Suprapubic skin (tissue), 4 donors: ENCODE measurements around the gene RYR1. TPM values are rescaled to one million over a fixed set of nuclear protein-coding genes. Genes with fewer than 3 reads are reported as not detected.

Experiments used
- DNase-seq, 2 donors: peaks; one replicate each; pipeline ENCODE4 v3.0.0-alpha.2; 2019; ENCODE audit warnings: low spot score in 2 of 2
- H3K27ac ChIP-seq: fragments of 200-600 bp; sonication (generic); one replicate; pipeline ENCODE4 v1.5.1; 2019
- H3K27me3 ChIP-seq: fragments of 200-600 bp; sonication (generic); one replicate; pipeline ENCODE4 v1.5.1; 2019
- H3K36me3 ChIP-seq: fragments of 200-600 bp; sonication (generic); one replicate; pipeline ENCODE4 v1.5.1; 2019
- H3K4me1 ChIP-seq: fragments of 200-600 bp; sonication (generic); one replicate; pipeline ENCODE4 v1.5.1; 2019
- H3K4me3 ChIP-seq: fragments of 200-600 bp; sonication (generic); one replicate; pipeline ENCODE4 v1.5.1; 2019; ENCODE audit warnings: mild to moderate bottlenecking
- H3K9me3 ChIP-seq: fragments of 200-600 bp; sonication (generic); one replicate; pipeline ENCODE4 v1.5.1; 2019
- EP300 ChIP-seq: sonication (generic); formaldehyde crosslinking; IDR thresholded peaks from one replicate; pipeline ENCODE4 v1.6.1; 2017; ENCODE audit warnings: antibody characterized with exemption
- POLR2A ChIP-seq, 2 donors: fragments of 450-650 bp; IDR thresholded peaks; one replicate each; pipeline ENCODE4 v1.6.1; 2017; ENCODE audit warnings: antibody characterized with exemption in 2 of 2, mild to moderate bottlenecking in 2 of 2, moderate library complexity in 2 of 2
- POLR2AphosphoS5 ChIP-seq, 3 donors: sonication (generic); formaldehyde crosslinking; IDR thresholded peaks; one replicate each; pipeline ENCODE4 v1.6.1; 2017; ENCODE audit warnings: antibody characterized with exemption in 3 of 3
- WGBS: methylation state at CpG from one replicate; pipeline ENCODE4 v1.1.5; 2018; 5-methylcytosine and 5-hydroxymethylcytosine counted together
- total RNA-seq, 4 donors: library from RNA; depleted of rRNA; stranded (reverse); fragments of >200 nt; gene quantifications; one replicate each; pipeline ENCODE4 v1.1.0, GENCODE V29; 2016
- TF ChIP-seq, protein P1 (sequence below), 2 donors: fragments of 200-600 bp in 1 of 2; fragments of 450-650 bp in 1 of 2; sonication (generic) in 1 of 2; IDR thresholded peaks; one replicate each; pipeline ENCODE4 v1.5.1; 2016 to 2019; ENCODE audit warnings: antibody characterized with exemption in 2 of 2, mild to moderate bottlenecking in 1 of 2, moderate library complexity in 1 of 2

The RYR1 gene
- total RNA-seq, 4 donors from 2014 or later = 8.4 to 26.1 (median 13.1) TPM

DNA sequence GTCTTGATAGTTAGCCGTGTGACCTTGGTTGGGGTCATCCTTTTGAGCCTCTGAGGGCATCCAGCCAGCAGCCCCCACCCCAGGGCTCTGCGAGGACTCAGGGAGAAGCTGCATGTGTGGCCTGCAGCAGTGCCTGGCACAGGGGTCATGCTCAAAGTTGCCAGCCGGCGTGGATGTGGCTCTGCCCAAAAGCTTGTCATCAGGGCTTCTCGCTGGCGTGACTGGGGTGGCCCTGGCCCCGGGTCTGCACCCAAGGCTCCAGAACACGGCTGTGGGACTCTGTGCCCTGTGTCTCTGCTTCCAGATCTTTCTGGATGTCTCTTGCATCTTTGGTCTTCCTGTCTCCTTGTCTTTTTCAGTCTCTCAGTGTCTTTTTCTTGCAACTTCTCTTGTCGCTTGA is 90.9 kb downstream of the RYR1 start:
- TF ChIP-seq EP300 = no peak
- TF ChIP-seq, protein P1, sequence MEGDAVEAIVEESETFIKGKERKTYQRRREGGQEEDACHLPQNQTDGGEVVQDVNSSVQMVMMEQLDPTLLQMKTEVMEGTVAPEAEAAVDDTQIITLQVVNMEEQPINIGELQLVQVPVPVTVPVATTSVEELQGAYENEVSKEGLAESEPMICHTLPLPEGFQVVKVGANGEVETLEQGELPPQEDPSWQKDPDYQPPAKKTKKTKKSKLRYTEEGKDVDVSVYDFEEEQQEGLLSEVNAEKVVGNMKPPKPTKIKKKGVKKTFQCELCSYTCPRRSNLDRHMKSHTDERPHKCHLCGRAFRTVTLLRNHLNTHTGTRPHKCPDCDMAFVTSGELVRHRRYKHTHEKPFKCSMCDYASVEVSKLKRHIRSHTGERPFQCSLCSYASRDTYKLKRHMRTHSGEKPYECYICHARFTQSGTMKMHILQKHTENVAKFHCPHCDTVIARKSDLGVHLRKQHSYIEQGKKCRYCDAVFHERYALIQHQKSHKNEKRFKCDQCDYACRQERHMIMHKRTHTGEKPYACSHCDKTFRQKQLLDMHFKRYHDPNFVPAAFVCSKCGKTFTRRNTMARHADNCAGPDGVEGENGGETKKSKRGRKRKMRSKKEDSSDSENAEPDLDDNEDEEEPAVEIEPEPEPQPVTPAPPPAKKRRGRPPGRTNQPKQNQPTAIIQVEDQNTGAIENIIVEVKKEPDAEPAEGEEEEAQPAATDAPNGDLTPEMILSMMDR (IDR thresholded peaks at IDR 0.05) = no peak
- no peak for TF ChIP-seq POLR2AphosphoS5 (IDR thresholded peaks at IDR 0.05)
- no peak for TF ChIP-seq POLR2A (IDR thresholded peaks at IDR 0.05)
- H3K27me3 ChIP-seq = no peaks in the 10 kb centered on the region
- no peak overlapping the region for H3K27ac ChIP-seq
- no peaks in the 10 kb centered on the region for H3K9me3 ChIP-seq
- no peaks in the 10 kb centered on the region for H3K4me1 ChIP-seq
- no peak overlapping the region for H3K4me3 ChIP-seq
- H3K36me3 ChIP-seq = no peaks in the 10 kb centered on the region
- DNase-seq = no peak
- 80% methylated on average over 7 of the region's 9 CpGs for WGBS

DNA sequence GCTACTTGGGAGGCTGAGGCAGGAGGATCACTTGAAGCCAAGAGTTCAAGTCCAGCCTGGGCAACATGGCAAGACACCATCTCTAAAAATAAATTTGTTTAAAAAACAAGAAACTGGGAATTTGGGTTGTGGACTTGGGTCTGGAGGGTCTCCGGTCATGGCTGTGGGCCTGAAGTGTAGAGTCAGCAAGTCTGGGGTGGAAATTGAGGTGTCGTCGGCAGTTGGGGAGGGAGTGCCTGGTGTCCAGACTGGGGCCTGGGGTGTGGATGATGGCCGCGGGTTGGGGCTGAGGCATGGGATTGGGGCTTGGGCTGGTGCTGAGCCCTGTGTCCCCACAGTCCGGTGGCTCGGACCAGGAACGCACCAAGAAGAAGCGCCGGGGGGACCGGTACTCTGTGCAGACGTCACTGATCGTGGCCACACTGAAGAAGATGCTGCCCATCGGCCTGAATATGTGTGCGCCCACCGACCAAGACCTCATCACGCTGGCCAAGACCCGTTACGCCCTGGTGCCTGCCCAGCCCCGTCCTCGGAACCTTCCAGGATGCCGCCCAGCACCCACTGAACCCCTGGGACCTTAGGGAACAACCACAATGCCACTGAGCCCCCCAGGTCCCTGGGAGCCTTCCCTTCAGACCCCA is 91.6 kb downstream of the RYR1 start:
- H3K27ac ChIP-seq = no peak overlapping the region

DNA sequence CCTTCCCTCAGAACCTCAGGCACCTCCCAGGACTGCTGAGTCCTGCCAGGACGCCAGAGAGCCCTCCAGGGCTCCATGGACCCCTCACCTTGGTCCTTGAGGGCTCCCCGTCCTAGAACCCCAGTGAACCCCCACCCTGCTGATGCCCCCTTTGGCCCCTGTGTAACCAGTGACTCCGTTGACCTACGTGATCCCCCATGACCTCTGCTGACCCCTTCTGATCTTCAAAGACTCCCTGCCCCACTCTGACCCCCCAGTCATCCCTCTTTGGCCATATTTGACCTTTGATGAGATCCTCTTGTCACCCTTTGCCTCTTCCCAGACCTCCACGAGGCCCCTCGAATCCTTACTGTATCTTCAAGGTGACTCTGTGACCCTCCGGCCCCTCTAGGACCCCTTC is 92.9 kb downstream of the RYR1 start:
- no peaks in the 10 kb centered on the region for H3K4me1 ChIP-seq
- H3K27ac ChIP-seq = no peak overlapping the region
- H3K36me3 ChIP-seq = no peaks in the 10 kb centered on the region
- DNase-seq = no peak
- 87% methylated on average over 7 of the region's 7 CpGs for WGBS
- H3K4me3 ChIP-seq = no peak overlapping the region
- TF ChIP-seq POLR2AphosphoS5 (IDR thresholded peaks at IDR 0.05) = no peak
- no peak for TF ChIP-seq EP300
- TF ChIP-seq, protein P1 (IDR thresholded peaks at IDR 0.05) = no peak
- TF ChIP-seq POLR2A (IDR thresholded peaks at IDR 0.05) = no peak
- no peaks in the 10 kb centered on the region for H3K9me3 ChIP-seq
- H3K27me3 ChIP-seq = no peaks in the 10 kb centered on the region

More for the DNA sequence above, 91.6 kb downstream of the RYR1 start:
- Histone ChIP-seq H3K9me3 (no peaks in the 10 kb centered on the region), H3K4me1 (no peaks in the 10 kb centered on the region), H3K36me3 (no peaks in the 10 kb centered on the region), H3K4me3 (no peak overlapping the region), H3K27me3 (no peaks in the 10 kb centered on the region)
- no peak for TF ChIP-seq POLR2AphosphoS5 (IDR thresholded peaks at IDR 0.05)
- no peak for TF ChIP-seq EP300
- TF ChIP-seq, protein P1 (IDR thresholded peaks at IDR 0.05) = no peak
- no peak for TF ChIP-seq POLR2A (IDR thresholded peaks at IDR 0.05)
- no peak for DNase-seq
- WGBS = 90% methylated on average over 13 of the region's 22 CpGs

DNA sequence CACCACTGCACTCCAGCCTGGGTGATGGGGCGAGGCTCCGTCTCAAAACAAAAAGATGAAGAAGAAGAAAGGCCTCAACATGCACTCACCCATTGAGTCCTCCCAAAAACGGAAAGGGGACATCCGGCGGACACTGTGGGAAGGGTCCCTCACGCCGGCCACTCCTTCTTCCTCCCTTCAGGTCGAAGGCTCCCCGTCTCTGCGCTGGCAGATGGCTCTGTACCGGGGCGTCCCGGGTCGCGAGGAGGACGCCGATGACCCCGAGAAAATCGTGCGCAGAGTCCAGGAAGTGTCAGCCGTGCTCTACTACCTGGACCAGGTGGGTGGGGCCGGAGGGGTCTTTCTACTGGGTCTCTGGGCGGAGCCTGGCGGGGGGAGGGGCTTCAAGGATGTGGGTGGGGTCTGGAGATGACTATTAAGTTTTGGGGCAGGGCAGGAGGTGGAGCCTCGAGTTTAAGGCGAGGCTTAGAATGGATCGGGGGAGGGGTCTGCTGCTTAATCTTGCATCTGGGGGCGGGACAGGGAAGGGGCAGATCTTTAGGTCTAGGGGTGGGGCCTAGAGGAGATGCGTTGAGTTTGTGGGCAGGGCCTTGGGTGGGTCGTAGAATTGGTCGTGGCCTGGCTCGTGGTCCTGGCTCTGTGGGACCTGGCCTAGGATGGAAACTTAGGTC is 94.1 kb downstream of the RYR1 start:
- Histone ChIP-seq H3K27me3 (no peaks in the 10 kb centered on the region), H3K27ac (no peak overlapping the region), H3K36me3 (no peaks in the 10 kb centered on the region), H3K4me3 (no peak overlapping the region), H3K4me1 (no peaks in the 10 kb centered on the region), H3K9me3 (no peaks in the 10 kb centered on the region)
- WGBS = 78% methylated on average over 26 of the region's 32 CpGs
- DNase-seq = no peak
- no peak for TF ChIP-seq POLR2A (IDR thresholded peaks at IDR 0.05)
- no peak for TF ChIP-seq POLR2AphosphoS5 (IDR thresholded peaks at IDR 0.05)
- TF ChIP-seq, protein P1 (IDR thresholded peaks at IDR 0.05) = no peak
- no peak for TF ChIP-seq EP300

DNA sequence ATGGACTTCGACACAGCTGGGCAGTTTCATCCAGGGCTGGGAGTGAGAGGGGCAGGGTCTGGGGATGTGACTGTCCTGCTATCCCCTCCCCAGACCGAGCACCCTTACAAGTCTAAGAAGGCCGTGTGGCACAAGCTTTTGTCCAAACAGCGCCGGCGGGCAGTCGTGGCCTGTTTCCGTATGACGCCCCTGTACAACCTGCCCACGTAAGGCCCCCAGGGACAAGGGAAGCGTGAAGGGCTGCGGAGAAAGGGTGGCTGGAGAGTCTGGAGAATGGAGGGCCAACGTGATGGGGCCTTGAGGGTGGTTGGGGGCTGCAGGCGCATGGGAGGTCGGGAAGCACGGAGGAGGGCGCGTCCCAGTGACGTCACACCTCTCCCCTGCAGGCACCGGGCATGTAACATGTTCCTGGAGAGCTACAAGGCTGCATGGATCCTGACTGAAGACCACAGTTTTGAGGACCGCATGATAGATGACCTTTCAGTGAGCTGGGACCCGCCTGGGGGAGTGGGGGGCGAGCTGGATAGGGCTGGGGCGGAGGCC is 94.8 kb downstream of the RYR1 start:
- Histone ChIP-seq H3K27me3 (no peaks in the 10 kb centered on the region), H3K4me1 (no peaks in the 10 kb centered on the region), H3K27ac (no peak overlapping the region), H3K9me3 (no peaks in the 10 kb centered on the region), H3K36me3 (no peaks in the 10 kb centered on the region), H3K4me3 (no peak overlapping the region)
- 80% methylated on average over 23 of the region's 24 CpGs for WGBS
- no peak for DNase-seq
- TF ChIP-seq POLR2A (IDR thresholded peaks at IDR 0.05) (no peak), POLR2AphosphoS5 (IDR thresholded peaks at IDR 0.05) (no peak), EP300 (no peak)
- TF ChIP-seq, protein P1 (IDR thresholded peaks at IDR 0.05) = no peak
